Tibial nerve (tissue), 4 donors: ENCODE data around the gene ZMYND15.

Source experiments
- EP300 ChIP-seq, 2 donors: sonication (generic); formaldehyde crosslinking; IDR thresholded peaks; one replicate each; pipeline ENCODE4 v1.6.1; 2017; ENCODE audit warnings: antibody characterized with exemption in 2 of 2, mild to moderate bottlenecking in 1 of 2
- POLR2A ChIP-seq, 2 donors: fragments of 450-650 bp; IDR thresholded peaks; one replicate each; pipeline ENCODE4 v1.6.1; 2017; ENCODE audit warnings: antibody characterized with exemption in 2 of 2, mild to moderate bottlenecking in 2 of 2, moderate library complexity in 2 of 2
- TF ChIP-seq, protein P1 (sequence below), 5 experiments: fragments of 200-600 bp in 3 of 5; fragments of 450-650 bp in 2 of 5; sonication (generic) in 3 of 5; IDR thresholded peaks; one replicate each; pipeline ENCODE4 v1.5.1; 2016 to 2019; ENCODE audit warnings: antibody characterized with exemption in 5 of 5, mild to moderate bottlenecking in 3 of 5, moderate library complexity in 2 of 5

- TF ChIP-seq POLR2A (IDR thresholded peaks at IDR 0.05) (no peak), EP300 (IDR thresholded peaks at IDR 0.05) (no peak)
- TF ChIP-seq, protein P1, sequence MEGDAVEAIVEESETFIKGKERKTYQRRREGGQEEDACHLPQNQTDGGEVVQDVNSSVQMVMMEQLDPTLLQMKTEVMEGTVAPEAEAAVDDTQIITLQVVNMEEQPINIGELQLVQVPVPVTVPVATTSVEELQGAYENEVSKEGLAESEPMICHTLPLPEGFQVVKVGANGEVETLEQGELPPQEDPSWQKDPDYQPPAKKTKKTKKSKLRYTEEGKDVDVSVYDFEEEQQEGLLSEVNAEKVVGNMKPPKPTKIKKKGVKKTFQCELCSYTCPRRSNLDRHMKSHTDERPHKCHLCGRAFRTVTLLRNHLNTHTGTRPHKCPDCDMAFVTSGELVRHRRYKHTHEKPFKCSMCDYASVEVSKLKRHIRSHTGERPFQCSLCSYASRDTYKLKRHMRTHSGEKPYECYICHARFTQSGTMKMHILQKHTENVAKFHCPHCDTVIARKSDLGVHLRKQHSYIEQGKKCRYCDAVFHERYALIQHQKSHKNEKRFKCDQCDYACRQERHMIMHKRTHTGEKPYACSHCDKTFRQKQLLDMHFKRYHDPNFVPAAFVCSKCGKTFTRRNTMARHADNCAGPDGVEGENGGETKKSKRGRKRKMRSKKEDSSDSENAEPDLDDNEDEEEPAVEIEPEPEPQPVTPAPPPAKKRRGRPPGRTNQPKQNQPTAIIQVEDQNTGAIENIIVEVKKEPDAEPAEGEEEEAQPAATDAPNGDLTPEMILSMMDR (IDR thresholded peaks at IDR 0.05) = no peak
Measured at GRCh38 chr17:4693416-4693815, 46.2 kb upstream of the ZMYND15 start.
